Tibial nerve (tissue), 4 donors: ENCODE results near the gene MED23.

Experiments used
- EP300 ChIP-seq, 2 donors: sonication (generic); formaldehyde crosslinking; IDR thresholded peaks; one replicate each; pipeline ENCODE4 v1.6.1; 2017; ENCODE audit warnings: antibody characterized with exemption in 2 of 2, mild to moderate bottlenecking in 1 of 2
- TF ChIP-seq, protein P1 (sequence below), 5 experiments: fragments of 200-600 bp in 3 of 5; fragments of 450-650 bp in 2 of 5; sonication (generic) in 3 of 5; IDR thresholded peaks; one replicate each; pipeline ENCODE4 v1.5.1; 2016 to 2019; ENCODE audit warnings: antibody characterized with exemption in 5 of 5, mild to moderate bottlenecking in 3 of 5, moderate library complexity in 2 of 5

DNA sequence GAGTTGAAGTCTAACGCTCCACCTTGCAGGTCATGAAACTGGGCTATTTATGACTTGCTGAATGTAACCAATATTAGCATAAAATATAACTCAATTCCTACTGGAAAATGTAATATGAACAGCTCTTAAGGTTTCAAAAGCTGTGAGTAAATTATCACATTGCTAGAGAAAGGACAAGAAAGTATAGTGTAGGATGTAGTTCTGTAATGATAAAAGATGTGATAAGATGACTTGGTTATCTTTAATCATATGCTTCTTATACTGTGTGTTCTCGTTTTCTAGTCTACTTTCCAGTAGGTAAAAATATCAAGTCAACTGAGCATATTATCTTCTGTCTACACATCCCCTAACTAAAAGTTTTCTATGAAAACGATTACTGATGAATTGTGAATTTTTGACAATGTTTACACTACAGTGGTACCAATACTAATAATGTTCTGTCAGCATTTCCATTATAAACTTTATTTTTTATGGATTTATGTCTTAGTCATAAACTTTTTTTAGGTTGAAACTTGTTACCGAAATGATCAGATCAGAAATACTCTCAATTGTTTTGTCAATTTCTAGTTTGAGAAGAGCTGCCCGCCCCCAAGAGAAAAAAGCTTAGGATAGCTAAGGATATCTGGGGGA is 14.6 kb downstream of the MED23 start:
- TF ChIP-seq, protein P1, sequence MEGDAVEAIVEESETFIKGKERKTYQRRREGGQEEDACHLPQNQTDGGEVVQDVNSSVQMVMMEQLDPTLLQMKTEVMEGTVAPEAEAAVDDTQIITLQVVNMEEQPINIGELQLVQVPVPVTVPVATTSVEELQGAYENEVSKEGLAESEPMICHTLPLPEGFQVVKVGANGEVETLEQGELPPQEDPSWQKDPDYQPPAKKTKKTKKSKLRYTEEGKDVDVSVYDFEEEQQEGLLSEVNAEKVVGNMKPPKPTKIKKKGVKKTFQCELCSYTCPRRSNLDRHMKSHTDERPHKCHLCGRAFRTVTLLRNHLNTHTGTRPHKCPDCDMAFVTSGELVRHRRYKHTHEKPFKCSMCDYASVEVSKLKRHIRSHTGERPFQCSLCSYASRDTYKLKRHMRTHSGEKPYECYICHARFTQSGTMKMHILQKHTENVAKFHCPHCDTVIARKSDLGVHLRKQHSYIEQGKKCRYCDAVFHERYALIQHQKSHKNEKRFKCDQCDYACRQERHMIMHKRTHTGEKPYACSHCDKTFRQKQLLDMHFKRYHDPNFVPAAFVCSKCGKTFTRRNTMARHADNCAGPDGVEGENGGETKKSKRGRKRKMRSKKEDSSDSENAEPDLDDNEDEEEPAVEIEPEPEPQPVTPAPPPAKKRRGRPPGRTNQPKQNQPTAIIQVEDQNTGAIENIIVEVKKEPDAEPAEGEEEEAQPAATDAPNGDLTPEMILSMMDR (IDR thresholded peaks at IDR 0.05) = no peak
- TF ChIP-seq EP300 (IDR thresholded peaks at IDR 0.05) = no peak
